Spleen (tissue), 11 donors: ENCODE results near the gene JMY. TPM values are rescaled to one million over a fixed set of nuclear protein-coding genes. Genes with fewer than 3 reads are reported as not detected.

Source experiments
- DNase-seq: peaks from one replicate; pipeline ENCODE4 v3.0.0-alpha.2; 2020
- H3K27ac ChIP-seq, 8 donors: fragments of 200-600 bp; sonication (generic) in 7 of 8; 1 replicate in 4 of 8; 2 replicates in 4 of 8; pipeline versions ENCODE4 v1.5.0 to v1.8.0; 2016 to 2021; ENCODE audit warnings: inconsistent platforms in 4 of 8, mild to moderate bottlenecking in 4 of 8, moderate library complexity in 1 of 8
- H3K27me3 ChIP-seq, 7 donors: fragments of 200-600 bp; sonication (generic) in 6 of 7; replicated peaks in 1 of 7; 1 replicate in 4 of 7; 2 replicates in 3 of 7; pipeline versions ENCODE4 v1.5.0 to v1.8.0; 2016 to 2021; ENCODE audit warnings: inconsistent platforms in 3 of 7, mild to moderate bottlenecking in 1 of 7
- H3K36me3 ChIP-seq, 6 donors: fragments of 200-600 bp; sonication (generic) in 5 of 6; 1 replicate in 4 of 6; 2 replicates in 2 of 6; pipeline versions ENCODE4 v1.5.0 to v1.8.0; 2016 to 2021; ENCODE audit warnings: inconsistent platforms in 2 of 6
- H3K4me1 ChIP-seq, 6 donors: fragments of 200-600 bp; sonication (generic) in 5 of 6; 1 replicate in 3 of 6; 2 replicates in 3 of 6; pipeline versions ENCODE4 v1.5.0 to v1.8.0; 2016 to 2021; ENCODE audit warnings: inconsistent platforms in 3 of 6
- H3K4me3 ChIP-seq, 8 donors: fragments of 200-600 bp; sonication (generic) in 7 of 8; 1 replicate in 4 of 8; 2 replicates in 4 of 8; pipeline versions ENCODE4 v1.5.0 to v1.8.0; 2016 to 2021; ENCODE audit warnings: inconsistent platforms in 4 of 8, mild to moderate bottlenecking in 4 of 8, moderate library complexity in 2 of 8
- H3K9me3 ChIP-seq, 8 donors: fragments of 200-600 bp; sonication (generic) in 7 of 8; 1 replicate in 4 of 8; 2 replicates in 4 of 8; pipeline versions ENCODE4 v1.5.0 to v1.8.0; 2016 to 2021; ENCODE audit warnings: inconsistent platforms in 4 of 8
- POLR2A ChIP-seq, 3 donors: fragments of 450-650 bp; IDR thresholded peaks; one replicate each; pipeline ENCODE4 v1.5.1; 2017; ENCODE audit warnings: antibody characterized with exemption in 3 of 3, mild to moderate bottlenecking in 1 of 3
- POLR2AphosphoS5 ChIP-seq, 3 donors: sonication (generic); formaldehyde crosslinking; IDR thresholded peaks; one replicate each; pipeline ENCODE4 v1.5.1; 2017; ENCODE audit warnings: antibody characterized with exemption in 3 of 3
- WGBS, 5 donors: extraction: QIAGEN DNeasy Blood & Tissue Kit in 3 of 5; methylation state at CpG; one replicate each; pipeline versions ENCODE4 v1.1.5 to v1.1.7; 2013 to 2018; 5-methylcytosine and 5-hydroxymethylcytosine counted together
- intact Hi-C: fragments of 100-400 bp; cut with DNase I; formaldehyde crosslinking; loops from one replicate; pipeline ENCODE4 v1.15.0; 2023; ENCODE audit warnings: low total_unique reads
- polyA plus RNA-seq, 3 donors: library from polyadenylated mRNA; stranded (reverse); fragments of 200-250 nt; gene quantifications; one replicate each; pipeline ENCODE4 v1.2.1, GENCODE V29; 2013
- total RNA-seq, 7 donors: library from RNA; depleted of rRNA in 3 of 7; stranded (reverse); fragments of >200 nt in 3 of 7; fragmentation: NEBNext Ultra II Directional in 4 of 7; extraction: Animal tissue kit (Norgen Biotek cat#: 25700) in 4 of 7; gene quantifications; one replicate each; pipeline versions ENCODE4 v1.1.0 to v1.2.1, GENCODE V29; 2016 to 2021
- TF ChIP-seq, protein P1 (sequence below), 11 experiments: fragments of 200-600 bp in 7 of 11; fragments of 450-650 bp in 4 of 11; sonication (generic) in 4 of 11; IDR thresholded peaks in 8 of 11; conservative IDR thresholded peaks in 3 of 11; 1 replicate in 7 of 11; 2 replicates in 4 of 11; pipeline versions ENCODE4 v1.4.0 to v1.8.0; 2016 to 2021; ENCODE audit warnings: antibody characterized with exemption in 11 of 11, inconsistent platforms in 4 of 11, mild to moderate bottlenecking in 1 of 11
- donor health status: healthy with polysubstance abuse.
- donor health status: DM: no; HTN: no; CAD: no; lungs with moderate emphysema.
- donor health status: DM: no; HTN: no; CAD: no.
- donor health status: Bipolar disorder and iron deficiency.
- donor health status: healthy.
- donor health status: DM: no; HTN: no; CAD: no.
- donor health status: DM: yes; HTN: yes; CAD: no.

JMY gene
- total and polyA plus RNA-seq, 10 donors, result 2.0 to 19.6 (median 11.6) TPM

DNA sequence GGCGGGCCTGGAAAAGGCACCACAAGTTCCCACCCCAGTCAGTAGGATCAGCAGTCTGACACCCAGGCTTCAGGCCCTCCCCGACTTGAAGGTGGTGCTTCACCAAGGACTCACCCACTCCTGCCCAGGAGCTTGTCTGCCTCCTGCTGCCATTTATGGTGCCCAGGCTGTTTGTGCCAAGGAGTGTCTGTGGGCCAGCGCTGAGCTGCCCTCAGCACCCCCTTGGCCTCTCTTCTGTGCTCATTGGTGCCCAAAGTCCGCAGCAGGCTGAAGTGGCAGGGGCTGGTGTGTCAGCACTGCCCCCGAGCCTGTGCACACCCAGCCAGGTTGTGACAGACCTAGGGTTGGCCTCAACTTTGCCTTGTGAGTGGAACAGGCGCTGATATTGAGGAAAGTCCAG lies 23.5 kb downstream of the JMY start:
- TF ChIP-seq POLR2AphosphoS5 (IDR thresholded peaks at IDR 0.05) (no peak), POLR2A (IDR thresholded peaks at IDR 0.05) (no peak)
- TF ChIP-seq, protein P1, sequence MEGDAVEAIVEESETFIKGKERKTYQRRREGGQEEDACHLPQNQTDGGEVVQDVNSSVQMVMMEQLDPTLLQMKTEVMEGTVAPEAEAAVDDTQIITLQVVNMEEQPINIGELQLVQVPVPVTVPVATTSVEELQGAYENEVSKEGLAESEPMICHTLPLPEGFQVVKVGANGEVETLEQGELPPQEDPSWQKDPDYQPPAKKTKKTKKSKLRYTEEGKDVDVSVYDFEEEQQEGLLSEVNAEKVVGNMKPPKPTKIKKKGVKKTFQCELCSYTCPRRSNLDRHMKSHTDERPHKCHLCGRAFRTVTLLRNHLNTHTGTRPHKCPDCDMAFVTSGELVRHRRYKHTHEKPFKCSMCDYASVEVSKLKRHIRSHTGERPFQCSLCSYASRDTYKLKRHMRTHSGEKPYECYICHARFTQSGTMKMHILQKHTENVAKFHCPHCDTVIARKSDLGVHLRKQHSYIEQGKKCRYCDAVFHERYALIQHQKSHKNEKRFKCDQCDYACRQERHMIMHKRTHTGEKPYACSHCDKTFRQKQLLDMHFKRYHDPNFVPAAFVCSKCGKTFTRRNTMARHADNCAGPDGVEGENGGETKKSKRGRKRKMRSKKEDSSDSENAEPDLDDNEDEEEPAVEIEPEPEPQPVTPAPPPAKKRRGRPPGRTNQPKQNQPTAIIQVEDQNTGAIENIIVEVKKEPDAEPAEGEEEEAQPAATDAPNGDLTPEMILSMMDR (IDR thresholded peaks at IDR 0.05 in 8 of 11, conservative IDR thresholded peaks at IDR 0.05 in 3 of 11), result no peak
- WGBS, 5 donors, result 90 to 95% (median 92%) methylated on average over 6 of the region's 6 CpGs

DNA sequence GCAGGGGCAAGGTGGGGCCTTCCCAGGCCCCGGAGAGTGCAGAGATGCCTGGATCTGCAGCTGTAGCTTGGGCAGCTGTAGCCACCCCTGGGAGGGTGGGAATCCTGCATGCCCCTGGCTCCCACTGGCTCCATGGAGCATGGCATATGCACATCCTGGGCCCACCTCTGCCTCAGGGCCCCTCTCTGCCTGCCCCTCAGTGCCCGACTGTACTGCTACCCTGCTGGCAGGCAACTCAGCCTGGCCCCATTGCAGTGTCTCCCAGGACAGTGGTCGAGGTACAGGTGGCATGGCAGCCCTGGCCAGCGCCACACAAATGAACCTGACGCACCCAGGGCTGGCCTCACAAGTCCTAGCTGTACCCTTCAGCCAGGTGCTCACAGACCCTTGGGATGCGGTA lies 23.9 kb downstream of the JMY start:
- intact Hi-C loops, result no loop called here
- no peak for DNase-seq
- 89 to 100% (median 96%) methylated on average over 5 to 6 of the region's 6 CpGs for WGBS, 5 donors
- peaks cover 0 to 9% (median 0%) of the 10 kb centered on the region in 6 donors for H3K36me3 ChIP-seq
- H3K4me1 ChIP-seq, result peaks cover 0 to 40% (median 3%) of the 10 kb centered on the region in 6 donors
- H3K27ac ChIP-seq, result no peak overlapping the region
- TF ChIP-seq POLR2A (IDR thresholded peaks at IDR 0.05) (no peak), POLR2AphosphoS5 (IDR thresholded peaks at IDR 0.05) (no peak)
- no peak overlapping the region for H3K4me3 ChIP-seq
- H3K9me3 ChIP-seq, result no peaks in the 10 kb centered on the region
- H3K27me3 ChIP-seq, result no peaks in the 10 kb centered on the region

More for the DNA sequence above, 23.5 kb downstream of the JMY start:
- DNase-seq, result no peak
- no peak overlapping the region for H3K4me3 ChIP-seq
- no peaks in the 10 kb centered on the region for H3K9me3 ChIP-seq
- H3K27ac ChIP-seq, result no peak overlapping the region
- H3K36me3 ChIP-seq, result peaks cover 0 to 9% (median 0%) of the 10 kb centered on the region in 6 donors
- H3K27me3 ChIP-seq, result no peaks in the 10 kb centered on the region
- H3K4me1 ChIP-seq, result peaks cover 0 to 40% (median 3%) of the 10 kb centered on the region in 6 donors
- intact Hi-C loops, result no loop called here

- Histone ChIP-seq H3K27me3 (no peaks in the 10 kb centered on the region), H3K4me3 (no peak overlapping the region), H3K36me3 (peaks cover 0 to 9% (median 0%) of the 10 kb centered on the region in 6 donors), H3K27ac (no peak overlapping the region), H3K4me1 (peaks cover 0 to 31% (median 3%) of the 10 kb centered on the region in 6 donors), H3K9me3 (no peaks in the 10 kb centered on the region)
- WGBS, 5 donors, result 78 to 90% (median 85%) methylated on average over 4 of the region's 4 CpGs
- TF ChIP-seq POLR2AphosphoS5 (IDR thresholded peaks at IDR 0.05), result no peak
- DNase-seq, result no peak
- intact Hi-C loops, result no loop called here
Observed at GRCh38 chr5:79261897-79262296, 26.0 kb downstream of the JMY start.

DNA sequence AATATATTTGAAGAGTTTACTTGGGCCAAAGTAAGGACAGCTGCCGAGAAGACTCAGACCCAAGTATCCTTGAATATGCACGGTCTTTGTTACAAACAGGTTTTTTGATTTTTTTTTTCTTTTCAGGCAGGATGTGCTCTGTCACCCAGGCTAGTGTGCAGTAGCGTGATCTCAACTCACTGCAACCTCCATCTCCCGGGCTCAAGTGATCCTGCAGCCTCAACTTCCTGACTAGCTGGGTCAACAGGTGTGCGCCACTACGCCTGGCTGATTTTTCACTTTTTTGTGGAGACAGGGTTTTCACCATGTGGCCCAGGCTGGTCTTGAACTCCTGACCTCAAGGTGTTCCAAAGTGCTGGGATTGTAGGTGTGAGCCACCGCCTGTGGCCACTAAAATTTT lies 27.4 kb downstream of the JMY start:
- H3K4me3 ChIP-seq, result no peak overlapping the region
- H3K9me3 ChIP-seq, result no peaks in the 10 kb centered on the region
- no peak overlapping the region for H3K27ac ChIP-seq
- H3K27me3 ChIP-seq, result no peaks in the 10 kb centered on the region
- WGBS, 5 donors, result 56 to 66% (median 63%) methylated on average over 7 of the region's 7 CpGs
- TF ChIP-seq, protein P1 (IDR thresholded peaks at IDR 0.05 in 8 of 11, conservative IDR thresholded peaks at IDR 0.05 in 3 of 11), result no peak
- no peak for TF ChIP-seq POLR2A (IDR thresholded peaks at IDR 0.05)
- TF ChIP-seq POLR2AphosphoS5 (IDR thresholded peaks at IDR 0.05), result no peak
- DNase-seq, result no peak
- intact Hi-C loops, result no loop called here
- peaks cover 0 to 8% (median 0%) of the 10 kb centered on the region in 6 donors for H3K36me3 ChIP-seq
- peaks cover 0 to 31% (median 3%) of the 10 kb centered on the region in 6 donors for H3K4me1 ChIP-seq

DNA sequence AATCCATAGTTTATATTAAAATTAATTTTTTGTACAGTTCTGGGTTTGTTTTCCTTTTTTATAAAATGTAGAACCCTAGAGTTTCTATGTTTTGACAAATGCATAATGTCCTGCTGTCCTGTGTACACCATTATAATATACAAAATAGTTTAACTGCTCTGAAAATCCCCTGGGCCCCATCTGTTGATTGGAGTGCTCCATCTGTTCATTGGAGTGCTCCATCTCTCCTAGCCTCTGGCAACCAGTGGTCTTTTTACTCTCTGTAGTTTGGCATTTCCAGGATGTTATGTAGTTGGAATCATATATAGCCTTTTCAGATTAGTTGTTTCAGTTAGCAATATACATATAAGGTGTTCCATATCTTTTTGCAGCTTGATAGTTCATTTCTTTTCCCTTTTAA lies 31.2 kb downstream of the JMY start:
- H3K27ac ChIP-seq, result no peak overlapping the region
- H3K4me1 ChIP-seq, result peaks cover 0 to 14% (median 3%) of the 10 kb centered on the region in 6 donors
- intact Hi-C loops, result no loop called here
- H3K36me3 ChIP-seq, result peaks cover 0 to 7% (median 0%) of the 10 kb centered on the region in 6 donors
- no peaks in the 10 kb centered on the region for H3K27me3 ChIP-seq
- no peak for DNase-seq
- peaks cover 0 to 3% (median 0%) of the 10 kb centered on the region in 8 donors for H3K9me3 ChIP-seq
- no peak for TF ChIP-seq POLR2AphosphoS5 (IDR thresholded peaks at IDR 0.05)
- TF ChIP-seq, protein P1 (IDR thresholded peaks at IDR 0.05 in 8 of 11, conservative IDR thresholded peaks at IDR 0.05 in 3 of 11), result no peak
- TF ChIP-seq POLR2A (IDR thresholded peaks at IDR 0.05), result no peak
- no peak overlapping the region for H3K4me3 ChIP-seq
